Nephron progenitor cell (in vitro differentiated cells): ENCODE results near the gene SH3RF1.

Source experiments
- DNase-seq: peaks from one replicate; pipeline ENCODE4 v3.0.0; 2021
- H3K27ac Mint-ChIP-seq: 2 replicates; pipeline ENCODE4 v1.8.0; 2021; ENCODE audit warnings: mild to moderate bottlenecking, moderate library complexity, mixed read lengths
- H3K27me3 Mint-ChIP-seq: 2 replicates; pipeline ENCODE4 v1.8.0; 2021; ENCODE audit warnings: mild to moderate bottlenecking, low read depth, mixed read lengths; ENCODE audit not compliant: poor library complexity
- H3K36me3 Mint-ChIP-seq: 2 replicates; pipeline ENCODE4 v1.8.0; 2021; ENCODE audit warnings: low read depth, mixed read lengths
- H3K4me1 Mint-ChIP-seq: 2 replicates; pipeline ENCODE4 v1.8.0; 2021; ENCODE audit warnings: mixed read lengths
- H3K4me3 Mint-ChIP-seq: 2 replicates; pipeline ENCODE4 v1.8.0; 2021; ENCODE audit warnings: mild to moderate bottlenecking, moderate library complexity, mixed read lengths
- H3K9me3 Mint-ChIP-seq: 2 replicates; pipeline ENCODE4 v1.8.0; 2021; ENCODE audit warnings: mild to moderate bottlenecking, moderate library complexity, mixed read lengths
- CTCF ChIP-seq: fragments of 200-600 bp; sonication (generic); IDR thresholded peaks from 2 replicates; pipeline ENCODE4 v1.5.0; 2021; ENCODE audit warnings: antibody characterized with exemption

The SH3RF1 gene

DNA sequence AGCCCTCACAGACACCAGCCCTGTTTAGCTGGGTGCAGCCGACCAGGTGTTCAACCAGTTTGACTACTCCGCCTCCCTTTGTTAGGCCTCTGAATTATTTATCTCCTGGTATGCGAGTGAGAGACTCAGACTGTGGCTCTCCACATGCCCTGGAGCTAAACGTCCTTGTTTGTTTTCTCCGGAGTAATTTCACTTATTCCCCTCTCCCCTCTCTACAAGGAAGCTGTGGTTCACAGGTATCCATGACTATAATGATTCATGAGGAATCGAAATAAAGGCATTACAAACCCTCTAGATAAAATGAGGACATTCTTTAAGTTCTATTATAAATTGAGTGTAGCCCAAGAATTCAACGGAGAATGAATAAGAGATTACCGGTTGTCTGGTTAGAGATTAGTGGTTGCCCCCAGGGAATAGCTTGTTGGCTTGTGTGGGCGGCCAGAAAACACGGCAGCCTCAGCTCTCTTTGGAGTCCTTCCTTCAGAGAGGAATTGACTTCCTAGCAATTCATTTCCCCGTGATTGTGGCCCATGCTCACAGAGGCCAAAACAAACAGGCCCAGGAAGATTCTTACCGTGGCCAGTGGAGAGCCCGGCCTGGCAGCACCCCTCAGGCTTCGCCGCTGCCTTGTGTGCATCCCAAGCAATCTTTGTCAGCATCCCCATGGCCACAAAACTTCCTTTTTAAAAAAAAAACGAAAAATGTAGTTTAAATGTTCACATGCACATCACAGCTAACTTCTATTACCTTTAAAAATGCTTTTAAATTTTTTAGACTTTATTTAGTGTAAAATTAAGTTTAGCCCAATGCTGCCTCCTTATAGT, 200.5 kb downstream of the SH3RF1 start:
- Mint-ChIP-seq H3K27me3 (no peaks in the 10 kb centered on the region), H3K27ac (peak overlapping the region; percentile 95), H3K4me1 (peaks cover 49% of the 10 kb centered on the region), H3K9me3 (peaks cover 13% of the 10 kb centered on the region), H3K36me3 (no peaks in the 10 kb centered on the region), H3K4me3 (no peak overlapping the region)
- no peak for DNase-seq
- TF ChIP-seq CTCF, result no peak

GRCh38 chr4:169068423-169068822, 202.3 kb downstream of the SH3RF1 start:
- Mint-ChIP-seq H3K27ac (peak overlapping the region; percentile 82), H3K27me3 (no peaks in the 10 kb centered on the region), H3K9me3 (peaks cover 13% of the 10 kb centered on the region), H3K4me1 (peaks cover 53% of the 10 kb centered on the region), H3K36me3 (no peaks in the 10 kb centered on the region), H3K4me3 (no peak overlapping the region)
- no peak for TF ChIP-seq CTCF
- no peak for DNase-seq

DNA sequence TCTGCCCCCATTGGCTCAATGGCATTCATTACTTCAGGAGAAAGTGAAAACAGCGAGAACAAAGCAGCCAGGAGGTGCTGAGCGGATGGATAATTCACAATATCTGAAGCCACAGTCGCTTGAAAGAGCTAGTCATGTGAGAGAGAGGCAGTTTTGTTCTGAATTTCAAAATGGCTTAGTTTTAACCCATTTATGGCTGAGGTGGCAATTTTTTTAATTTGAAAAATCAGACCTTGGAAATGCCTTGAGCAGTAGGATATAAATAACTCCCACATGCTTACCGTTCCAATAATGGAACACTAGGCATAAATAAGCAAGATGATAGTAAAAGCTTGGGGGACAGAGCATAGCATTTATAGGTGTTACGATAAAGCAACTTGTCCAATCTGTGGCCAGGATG, 203.8 kb downstream of the SH3RF1 start:
- no peak for DNase-seq
- Mint-ChIP-seq H3K4me3 (no peak overlapping the region), H3K9me3 (peaks cover 9% of the 10 kb centered on the region), H3K27me3 (peaks cover 4% of the 10 kb centered on the region), H3K36me3 (no peaks in the 10 kb centered on the region), H3K27ac (no peak overlapping the region), H3K4me1 (peaks cover 48% of the 10 kb centered on the region)
- no peak for TF ChIP-seq CTCF

- Mint-ChIP-seq H3K4me1 (peaks cover 41% of the 10 kb centered on the region), H3K27ac (no peak overlapping the region), H3K36me3 (no peaks in the 10 kb centered on the region), H3K9me3 (no peaks in the 10 kb centered on the region), H3K27me3 (peaks cover 4% of the 10 kb centered on the region), H3K4me3 (no peak overlapping the region)
- TF ChIP-seq CTCF, result no peak
- DNase-seq, result no peak
Measured at GRCh38 chr4:169064296-169064695, 206.5 kb downstream of the SH3RF1 start.

- peaks cover 4% of the 10 kb centered on the region for H3K27me3 Mint-ChIP-seq
- no peaks in the 10 kb centered on the region for H3K36me3 Mint-ChIP-seq
- H3K27ac Mint-ChIP-seq, result no peak overlapping the region
- H3K4me1 Mint-ChIP-seq, result peaks cover 41% of the 10 kb centered on the region
- DNase-seq, result no peak
- no peak overlapping the region for H3K4me3 Mint-ChIP-seq
- TF ChIP-seq CTCF, result no peak
- H3K9me3 Mint-ChIP-seq, result no peaks in the 10 kb centered on the region
Measured at GRCh38 chr4:169063441-169063840, 207.3 kb downstream of the SH3RF1 start.

GRCh38 chr4:169062897-169063244, 207.9 kb downstream of the SH3RF1 start:
- H3K27me3 Mint-ChIP-seq, result peaks cover 4% of the 10 kb centered on the region
- H3K9me3 Mint-ChIP-seq, result no peaks in the 10 kb centered on the region
- H3K4me1 Mint-ChIP-seq, result peaks cover 36% of the 10 kb centered on the region
- TF ChIP-seq CTCF, result no peak
- DNase-seq, result no peak
- no peaks in the 10 kb centered on the region for H3K36me3 Mint-ChIP-seq
- H3K4me3 Mint-ChIP-seq, result no peak overlapping the region
- H3K27ac Mint-ChIP-seq, result peak overlapping the region; percentile 45
